Kidney tubule cell (primary cell): Measurements from ENCODE around the gene CPA3.
A peak's percentile ranks its signal among the peaks of the same experiment; 100 is the strongest.

Experiments
- DNase-seq: peaks from one replicate; pipeline ENCODE4 v3.0.0-alpha.2; 2018; ENCODE audit warnings: low spot score

Gene CPA3

GRCh38 chr3:148861277-148861869 lies 3.7 kb upstream of the CPA3 start:
- DNase-seq: peak; percentile 49

GRCh38 chr3:148863297-148863696 lies 1.8 kb upstream of the CPA3 start:
- no peak for DNase-seq

- DNase-seq: no peak
Observed at GRCh38 chr3:148863814-148864213, 1.3 kb upstream of the CPA3 start.

- peak; percentile 33 for DNase-seq
Observed at GRCh38 chr3:148866261-148866660, 1.2 kb downstream of the CPA3 start.

GRCh38 chr3:148873270-148873927 lies 8.3 kb downstream of the CPA3 start:
- DNase-seq: no peak

- DNase-seq: no peak
Observed at GRCh38 chr3:148873977-148874376, 8.9 kb downstream of the CPA3 start.

- DNase-seq: no peak
Observed at GRCh38 chr3:148878095-148878494, 13.0 kb downstream of the CPA3 start.

- DNase-seq: no peak
Observed at GRCh38 chr3:148879256-148879655, 14.2 kb downstream of the CPA3 start.

- DNase-seq: peak; percentile 31
Observed at GRCh38 chr3:148880681-148881080, 15.6 kb downstream of the CPA3 start.

- no peak for DNase-seq
Observed at GRCh38 chr3:148881286-148881685, 16.2 kb downstream of the CPA3 start.

GRCh38 chr3:148882288-148882687 lies 17.2 kb downstream of the CPA3 start:
- DNase-seq: peak; percentile 12

GRCh38 chr3:148883163-148883562 lies 18.1 kb downstream of the CPA3 start:
- DNase-seq: no peak

- no peak for DNase-seq
Observed at GRCh38 chr3:148884261-148884660, 19.2 kb downstream of the CPA3 start.

GRCh38 chr3:148889828-148890227 lies 24.7 kb downstream of the CPA3 start:
- no peak for DNase-seq

- no peak for DNase-seq
Observed at GRCh38 chr3:148896062-148896461, 31.0 kb downstream of the CPA3 start.

- no peak for DNase-seq
Observed at GRCh38 chr3:148901987-148902791, 37.1 kb downstream of the CPA3 start.

- DNase-seq: no peak
Observed at GRCh38 chr3:148903022-148903442, 37.9 kb downstream of the CPA3 start.

- DNase-seq: no peak
Observed at GRCh38 chr3:148903941-148904340, 38.8 kb downstream of the CPA3 start.

GRCh38 chr3:148906667-148907066 lies 41.6 kb downstream of the CPA3 start:
- no peak for DNase-seq

- DNase-seq: peak; percentile 62
Observed at GRCh38 chr3:148911173-148911572, 46.1 kb downstream of the CPA3 start.

- DNase-seq: no peak
Observed at GRCh38 chr3:148911592-148911991, 46.5 kb downstream of the CPA3 start.

- no peak for DNase-seq
Observed at GRCh38 chr3:148914936-148915690, 50.0 kb downstream of the CPA3 start.
